H9 (cell line): ENCODE measurements around the gene RNPEP. TPM values are rescaled to one million over a fixed set of nuclear protein-coding genes. Genes with fewer than 3 reads are reported as not detected.

ENCODE experiments used
- DNase-seq: peaks from one replicate; pipeline ENCODE4 v3.0.0-alpha.2; 2017
- H2AFZ ChIP-seq: one replicate; pipeline ENCODE4 v1.6.1; 2013; ENCODE audit warnings: mild to moderate bottlenecking, low read length, control low read depth, moderate library complexity
- H2AK5ac ChIP-seq: 2 replicates; pipeline ENCODE4 v1.6.1; 2013; ENCODE audit warnings: low read length, control low read depth, mixed read lengths; ENCODE audit not compliant: insufficient read length
- H2BK120ac ChIP-seq: one replicate; pipeline ENCODE4 v1.6.1; 2013; ENCODE audit warnings: low read depth, mild to moderate bottlenecking, low read length, control low read depth, inconsistent platforms; ENCODE audit not compliant: poor library complexity, severe bottlenecking
- H2BK12ac ChIP-seq: 2 replicates; pipeline ENCODE4 v1.6.1; 2013; ENCODE audit warnings: low read length, control low read depth, mixed read lengths, low read depth; ENCODE audit not compliant: insufficient read length
- H2BK15ac ChIP-seq: 2 replicates; pipeline ENCODE4 v1.6.1; 2013; ENCODE audit warnings: low read depth, low read length, control low read depth
- H2BK20ac ChIP-seq: one replicate; pipeline ENCODE4 v1.6.1; 2013; ENCODE audit warnings: low read depth, mild to moderate bottlenecking, low read length, control low read depth, inconsistent platforms; ENCODE audit not compliant: poor library complexity, severe bottlenecking
- H2BK5ac ChIP-seq: 2 replicates; pipeline ENCODE4 v1.6.1; 2013; ENCODE audit warnings: low read length, control low read depth, mixed read lengths; ENCODE audit not compliant: insufficient read length
- H3K14ac ChIP-seq: 2 replicates; pipeline ENCODE4 v1.6.1; 2013; ENCODE audit warnings: low read length, control low read depth; ENCODE audit not compliant: insufficient read depth
- H3K18ac ChIP-seq: 2 replicates; pipeline ENCODE4 v1.6.1; 2013; ENCODE audit warnings: low read depth, mild to moderate bottlenecking, mixed read lengths, low read length, control low read depth; ENCODE audit not compliant: insufficient read length
- H3K23ac ChIP-seq: 2 replicates; pipeline ENCODE4 v1.6.1; 2013; ENCODE audit warnings: low read length, control low read depth, mixed read lengths, low read depth; ENCODE audit not compliant: insufficient read length
- H3K23me2 ChIP-seq: 2 replicates; pipeline ENCODE4 v1.6.1; 2013; ENCODE audit warnings: low read depth, mild to moderate bottlenecking, mixed read lengths, low read length, control low read depth; ENCODE audit not compliant: insufficient read length, poor library complexity, severe bottlenecking
- H3K27ac ChIP-seq: 2 replicates; pipeline ENCODE4 v1.5.1; 2013; ENCODE audit warnings: low read length, control low read depth, mixed read lengths, low read depth; ENCODE audit not compliant: insufficient read length
- H3K27me3 ChIP-seq: 2 replicates; pipeline ENCODE4 v1.6.1; 2013; ENCODE audit warnings: low read length, control low read depth, inconsistent platforms; ENCODE audit not compliant: insufficient read depth
- H3K4ac ChIP-seq: 2 replicates; pipeline ENCODE4 v1.6.1; 2013; ENCODE audit warnings: low read depth, mild to moderate bottlenecking, control low read depth, inconsistent platforms, low read length, moderate library complexity
- H3K4me1 ChIP-seq: 2 replicates; pipeline ENCODE4 v1.6.1; 2013; ENCODE audit warnings: low read length, control low read depth, inconsistent platforms; ENCODE audit not compliant: insufficient read depth
- H3K4me2 ChIP-seq: 2 replicates; pipeline ENCODE4 v1.6.1; 2013; ENCODE audit warnings: low read length, control low read depth, mixed read lengths; ENCODE audit not compliant: insufficient read length, insufficient read depth
- H3K56ac ChIP-seq: 2 replicates; pipeline ENCODE4 v1.6.1; 2013; ENCODE audit warnings: low read depth, mild to moderate bottlenecking, mixed read lengths, low read length, control low read depth; ENCODE audit not compliant: insufficient read length
- H3K79me1 ChIP-seq: 2 replicates; pipeline ENCODE4 v1.6.1; 2013; ENCODE audit warnings: low read depth, mild to moderate bottlenecking, moderate library complexity, low read length, control low read depth, inconsistent platforms; ENCODE audit not compliant: insufficient read depth, poor library complexity, severe bottlenecking
- H3K79me2 ChIP-seq: 2 replicates; pipeline ENCODE4 v1.6.1; 2013; ENCODE audit warnings: low read length, control low read depth, inconsistent platforms; ENCODE audit not compliant: insufficient read depth
- H3K9ac ChIP-seq: 2 replicates; pipeline ENCODE4 v1.6.1; 2013; ENCODE audit warnings: low read length, control low read depth, mixed read lengths; ENCODE audit not compliant: insufficient read length; ENCODE audit errors: extremely low read depth
- H3K9me3 ChIP-seq: one replicate; pipeline ENCODE4 v1.6.1; 2013; ENCODE audit warnings: low read depth, low read length, inconsistent platforms; ENCODE audit not compliant: control insufficient read depth
- H3T11ph ChIP-seq: one replicate; pipeline ENCODE4 v1.6.1; 2013; ENCODE audit warnings: mild to moderate bottlenecking, low read length, control low read depth, inconsistent platforms
- H4K20me1 ChIP-seq: one replicate; pipeline ENCODE4 v1.6.1; 2013; ENCODE audit not compliant: control insufficient read depth, insufficient read length, insufficient read depth
- H4K5ac ChIP-seq: 2 replicates; pipeline ENCODE4 v1.6.1; 2013; ENCODE audit warnings: low read depth, mild to moderate bottlenecking, mixed read lengths, low read length, control low read depth; ENCODE audit not compliant: insufficient read length
- H4K8ac ChIP-seq: replicated peaks from 2 replicates; pipeline ENCODE4 v1.6.1; 2013; ENCODE audit warnings: low read length, control low read depth, mixed read lengths, low read depth; ENCODE audit not compliant: insufficient read length
- H4K91ac ChIP-seq: 2 replicates; pipeline ENCODE4 v1.6.1; 2013; ENCODE audit warnings: low read depth, mild to moderate bottlenecking, moderate library complexity, mixed read lengths, low read length, control low read depth; ENCODE audit not compliant: insufficient read length
- H3K27ac Mint-ChIP-seq, 3 experiments: 2 replicates in 2 of 3; 3 replicates in 1 of 3; pipeline ENCODE4 v1.8.0; 2020 to 2021; ENCODE audit warnings: mixed read lengths in 3 of 3, mild to moderate bottlenecking in 1 of 3, moderate library complexity in 1 of 3
- H3K27me3 Mint-ChIP-seq: 2 replicates; pipeline ENCODE4 v1.8.0; 2021; ENCODE audit warnings: low read depth, mild to moderate bottlenecking, moderate library complexity, mixed read lengths
- H3K36me3 Mint-ChIP-seq, 3 experiments: 2 replicates in 2 of 3; 3 replicates in 1 of 3; pipeline ENCODE4 v1.8.0; 2020 to 2021; ENCODE audit warnings: low read depth in 3 of 3, mixed read lengths in 3 of 3; ENCODE audit not compliant: insufficient read depth in 1 of 3
- H3K4me1 Mint-ChIP-seq, 2 experiments: 2 replicates each; pipeline ENCODE4 v1.8.0; 2020; ENCODE audit warnings: mixed read lengths in 2 of 2
- H3K4me3 Mint-ChIP-seq, 2 experiments: 2 replicates in 1 of 2; 3 replicates in 1 of 2; pipeline ENCODE4 v1.8.0; 2020 to 2021; ENCODE audit warnings: mild to moderate bottlenecking in 2 of 2, mixed read lengths in 2 of 2, moderate library complexity in 1 of 2
- H3K9me3 Mint-ChIP-seq, 2 experiments: 2 replicates in 1 of 2; 3 replicates in 1 of 2; pipeline ENCODE4 v1.8.0; 2020; ENCODE audit warnings: mild to moderate bottlenecking in 2 of 2, mixed read lengths in 2 of 2, moderate library complexity in 1 of 2
- WGBS: extraction: QIAGEN DNeasy Blood & Tissue Kit; methylation state at CpG from one replicate; pipeline ENCODE4 v1.1.7; 2013; ENCODE audit warnings: missing lambda C conversion rate, low lambda C conversion rate, mixed read lengths; ENCODE audit not compliant: insufficient read length; ENCODE audit errors: extremely low coverage; 5-methylcytosine and 5-hydroxymethylcytosine counted together
- total RNA-seq: library from RNA; stranded (reverse); gene quantifications from 2 replicates; pipeline ENCODE4 v1.2.1, GENCODE V29; 2021
- TF ChIP-seq, protein P1 (sequence below): fragments of 200-600 bp; sonication (generic); conservative IDR thresholded peaks from 3 replicates; pipeline ENCODE4 v1.8.0; 2021; ENCODE audit warnings: antibody characterized with exemption, mild to moderate bottlenecking

Gene RNPEP
- total RNA-seq, 1 experiment from 2014 or later: 49.9 TPM

DNA sequence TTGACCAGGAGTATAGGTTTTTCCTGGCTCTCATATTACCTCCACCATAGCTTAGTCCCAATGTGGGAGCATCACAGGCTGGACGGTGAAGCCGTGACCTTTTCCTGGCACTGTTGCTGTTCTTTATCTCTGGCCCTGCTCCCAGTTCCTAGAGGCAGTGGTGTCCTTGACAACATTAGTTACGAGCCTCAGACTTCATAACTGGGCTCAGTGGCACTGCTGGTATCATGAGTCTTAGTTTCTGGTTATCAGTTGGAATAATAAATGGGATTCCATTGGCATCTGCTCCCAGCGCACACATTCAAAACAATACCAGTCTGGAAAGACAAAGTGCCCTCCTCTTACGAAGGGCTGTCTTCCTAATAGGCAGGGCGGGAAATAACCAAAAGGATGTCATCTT lies 8.0 kb downstream of the RNPEP start:
- TF ChIP-seq, protein P1, sequence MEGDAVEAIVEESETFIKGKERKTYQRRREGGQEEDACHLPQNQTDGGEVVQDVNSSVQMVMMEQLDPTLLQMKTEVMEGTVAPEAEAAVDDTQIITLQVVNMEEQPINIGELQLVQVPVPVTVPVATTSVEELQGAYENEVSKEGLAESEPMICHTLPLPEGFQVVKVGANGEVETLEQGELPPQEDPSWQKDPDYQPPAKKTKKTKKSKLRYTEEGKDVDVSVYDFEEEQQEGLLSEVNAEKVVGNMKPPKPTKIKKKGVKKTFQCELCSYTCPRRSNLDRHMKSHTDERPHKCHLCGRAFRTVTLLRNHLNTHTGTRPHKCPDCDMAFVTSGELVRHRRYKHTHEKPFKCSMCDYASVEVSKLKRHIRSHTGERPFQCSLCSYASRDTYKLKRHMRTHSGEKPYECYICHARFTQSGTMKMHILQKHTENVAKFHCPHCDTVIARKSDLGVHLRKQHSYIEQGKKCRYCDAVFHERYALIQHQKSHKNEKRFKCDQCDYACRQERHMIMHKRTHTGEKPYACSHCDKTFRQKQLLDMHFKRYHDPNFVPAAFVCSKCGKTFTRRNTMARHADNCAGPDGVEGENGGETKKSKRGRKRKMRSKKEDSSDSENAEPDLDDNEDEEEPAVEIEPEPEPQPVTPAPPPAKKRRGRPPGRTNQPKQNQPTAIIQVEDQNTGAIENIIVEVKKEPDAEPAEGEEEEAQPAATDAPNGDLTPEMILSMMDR: no peak
- H3K27me3 ChIP-seq: no peaks in the 10 kb centered on the region
- no peaks in the 10 kb centered on the region for H3K23me2 ChIP-seq
- no peak overlapping the region for H2BK12ac ChIP-seq
- no peak overlapping the region for H3K4me2 ChIP-seq
- no peak overlapping the region for H2BK15ac ChIP-seq
- H3K9ac ChIP-seq: no peak overlapping the region
- H2AFZ ChIP-seq: no peak overlapping the region
- H3K4ac ChIP-seq: no peak overlapping the region
- WGBS: no CpG with 5 or more reads among the region's 6 CpGs
- no peak overlapping the region for H4K8ac ChIP-seq
- no peak overlapping the region for H4K5ac ChIP-seq
- H2AK5ac ChIP-seq: no peak overlapping the region
- no peak overlapping the region for H3T11ph ChIP-seq
- no peaks in the 10 kb centered on the region for H3K4me1 ChIP-seq
- no peak for DNase-seq
- H3K36me3 Mint-ChIP-seq: peaks cover 20 to 66% (median 52%) of the 10 kb centered on the region in 3 experiments
- H2BK120ac ChIP-seq: no peak overlapping the region
- H2BK5ac ChIP-seq: no peak overlapping the region
- H2BK20ac ChIP-seq: no peak overlapping the region
- H3K18ac ChIP-seq: no peak overlapping the region
- no peaks in the 10 kb centered on the region for H3K27me3 Mint-ChIP-seq
- peaks cover under 1% of the 10 kb centered on the region; the same call in 1 of the 2 replicates for H3K79me2 ChIP-seq
- no peaks in the 10 kb centered on the region for H3K79me1 ChIP-seq
- H3K23ac ChIP-seq: no peak overlapping the region
- peaks cover 5 to 8% of the 10 kb centered on the region in 2 experiments; a peak in 3 of 4 replicates for H3K4me1 Mint-ChIP-seq
- no peaks in the 10 kb centered on the region; a peak in 1 of 5 replicates for H3K9me3 Mint-ChIP-seq
- H3K56ac ChIP-seq: no peak overlapping the region
- H3K4me3 Mint-ChIP-seq: no peak overlapping the region
- H4K91ac ChIP-seq: no peak overlapping the region
- no peak overlapping the region for H3K27ac Mint-ChIP-seq
- no peak overlapping the region for H3K27ac ChIP-seq
- no peaks in the 10 kb centered on the region for H4K20me1 ChIP-seq
- H3K14ac ChIP-seq: no peak overlapping the region
- no peaks in the 10 kb centered on the region for H3K9me3 ChIP-seq
